Stimulated activated CD8-positive, alpha-beta memory T cell treated with anti-CD3 and anti-CD28 coated beads, Interleukin-4, amount 100 ng/mL, for 4 hours (primary cell): ENCODE data around the gene CTU2.

ENCODE experiments used
- DNase-seq, 2 donors: peaks; one replicate each; pipeline ENCODE4 v3.0.0-alpha.2; 2020; ENCODE audit warnings: low read depth in 2 of 2, low spot score in 1 of 2

CTU2 gene

GRCh38 chr16:88696441-88696840 lies 9.9 kb upstream of the CTU2 start:
- no peak for DNase-seq

DNA sequence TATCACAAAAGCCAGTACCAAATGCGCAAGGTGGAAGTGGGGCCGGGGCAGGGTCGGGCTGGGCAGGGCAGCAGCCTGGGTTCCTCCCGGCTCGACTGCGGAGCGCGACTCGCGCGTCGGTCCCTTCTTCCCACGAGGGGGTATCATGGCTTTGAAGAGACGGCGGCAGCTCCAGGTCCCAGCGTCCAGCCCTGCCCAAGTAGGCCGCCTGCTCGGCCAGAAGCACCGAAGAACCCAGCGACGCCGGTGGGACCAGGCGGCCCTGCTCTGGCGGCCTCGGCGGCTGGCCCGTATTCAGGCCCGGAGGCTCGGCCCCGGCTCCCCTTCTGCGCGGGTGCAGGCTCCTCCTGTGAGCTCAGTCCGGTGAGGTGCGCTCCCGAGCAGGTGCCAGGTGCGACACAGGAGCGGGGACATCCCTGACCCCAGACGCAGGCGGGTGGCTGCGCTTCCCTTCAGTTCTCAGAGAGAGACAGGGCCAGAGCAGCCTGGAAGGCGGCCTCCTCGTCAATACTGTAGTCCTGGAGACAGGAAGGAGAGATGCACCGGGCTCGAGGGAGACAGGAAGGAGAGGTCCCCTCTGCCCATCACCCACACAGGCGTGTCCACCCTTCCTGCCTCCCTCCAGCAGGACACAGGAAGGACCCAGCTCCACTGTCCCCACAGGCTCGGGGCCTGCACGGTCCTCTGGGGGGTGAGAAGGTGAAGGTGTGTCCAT lies 9.0 kb upstream of the CTU2 start:
- DNase-seq, result no peak

DNA sequence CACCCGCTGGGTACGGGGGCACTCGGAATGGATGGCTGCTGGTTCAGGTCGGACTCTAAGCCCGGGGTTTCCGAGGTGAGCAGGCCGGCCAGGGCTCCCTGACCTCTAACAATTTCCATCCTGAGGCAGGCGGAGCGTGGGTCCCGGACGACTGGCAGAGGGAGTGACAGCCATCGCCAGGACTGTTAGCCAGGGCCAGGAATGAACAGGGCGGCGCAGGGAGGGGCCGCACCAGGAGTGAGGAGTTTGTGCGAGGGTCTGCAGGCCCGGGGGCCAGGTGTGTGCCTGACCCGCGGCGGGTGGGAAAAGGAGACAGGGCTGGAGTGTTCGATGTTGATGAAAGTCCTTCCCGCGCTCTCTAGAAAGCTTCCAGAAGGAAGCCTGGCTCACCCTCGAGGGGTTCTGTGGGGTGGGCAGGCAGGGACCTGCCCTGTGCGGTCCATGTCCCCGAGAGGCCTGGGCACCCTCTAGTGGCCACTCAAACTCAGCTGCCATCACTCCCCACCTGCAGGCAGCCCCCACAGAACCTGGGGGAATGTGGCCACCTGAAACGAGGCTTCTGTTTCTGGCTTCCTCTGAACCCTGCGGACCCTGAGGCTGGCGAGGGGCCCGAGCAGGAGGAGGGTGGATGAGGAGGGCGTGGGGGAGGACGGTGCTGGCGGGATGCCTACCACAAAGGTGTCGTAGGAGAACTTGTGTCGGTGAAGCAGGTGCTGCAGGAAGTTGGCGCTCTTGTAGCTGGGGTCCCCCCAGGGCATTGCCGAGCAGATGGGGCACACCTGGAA lies 8.3 kb upstream of the CTU2 start:
- DNase-seq, result no peak

- no peak for DNase-seq
Observed at GRCh38 chr16:88698646-88699045, 7.7 kb upstream of the CTU2 start.

GRCh38 chr16:88699180-88699579 lies 7.1 kb upstream of the CTU2 start:
- DNase-seq, result no peak

GRCh38 chr16:88700322-88700635 lies 6.0 kb upstream of the CTU2 start:
- no peak for DNase-seq

DNA sequence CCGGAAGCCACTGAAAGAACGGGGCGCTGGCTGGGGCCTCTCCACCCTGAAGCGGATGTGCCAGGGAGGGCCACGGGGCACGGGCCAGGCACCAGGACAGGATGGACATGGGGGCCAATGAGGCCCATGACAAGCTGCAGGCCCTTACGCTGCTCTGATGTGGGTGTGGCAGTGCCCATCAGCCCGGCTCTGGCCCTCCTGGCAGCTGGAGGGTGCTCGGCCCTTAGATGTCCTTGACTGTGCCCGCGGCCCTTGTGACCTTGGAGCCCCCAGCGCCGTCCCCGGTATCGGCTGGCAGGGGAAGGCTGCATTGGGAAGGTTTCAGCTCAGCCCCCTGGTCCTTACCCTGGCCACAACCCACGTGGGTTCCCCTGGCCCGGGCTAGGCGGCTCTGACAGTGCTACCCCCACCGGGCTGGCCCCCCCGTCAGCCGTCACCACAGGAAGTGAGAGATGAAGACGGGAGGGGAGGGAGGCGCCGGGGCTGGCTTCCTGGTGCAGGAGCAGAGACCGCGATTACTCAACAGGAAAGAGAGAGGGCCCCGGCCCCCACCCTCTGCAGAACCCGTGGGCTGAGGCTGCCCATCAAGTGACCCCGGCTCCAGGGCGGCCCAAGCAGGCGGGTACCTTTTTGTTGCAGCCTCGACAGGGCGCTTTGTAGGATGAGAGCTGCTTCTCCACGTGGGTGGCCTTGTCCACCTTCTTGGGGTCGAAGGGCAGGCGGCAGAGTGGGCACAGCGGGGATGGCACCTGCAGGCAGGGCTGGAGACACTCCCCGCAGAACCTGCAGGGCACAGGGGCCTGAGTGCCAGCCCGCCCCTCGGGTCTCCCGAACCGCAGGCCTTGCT lies 5.4 kb upstream of the CTU2 start:
- peak; percentile 86 to 97 for DNase-seq

GRCh38 chr16:88701581-88702370 lies 4.5 kb upstream of the CTU2 start:
- no peak for DNase-seq

DNA sequence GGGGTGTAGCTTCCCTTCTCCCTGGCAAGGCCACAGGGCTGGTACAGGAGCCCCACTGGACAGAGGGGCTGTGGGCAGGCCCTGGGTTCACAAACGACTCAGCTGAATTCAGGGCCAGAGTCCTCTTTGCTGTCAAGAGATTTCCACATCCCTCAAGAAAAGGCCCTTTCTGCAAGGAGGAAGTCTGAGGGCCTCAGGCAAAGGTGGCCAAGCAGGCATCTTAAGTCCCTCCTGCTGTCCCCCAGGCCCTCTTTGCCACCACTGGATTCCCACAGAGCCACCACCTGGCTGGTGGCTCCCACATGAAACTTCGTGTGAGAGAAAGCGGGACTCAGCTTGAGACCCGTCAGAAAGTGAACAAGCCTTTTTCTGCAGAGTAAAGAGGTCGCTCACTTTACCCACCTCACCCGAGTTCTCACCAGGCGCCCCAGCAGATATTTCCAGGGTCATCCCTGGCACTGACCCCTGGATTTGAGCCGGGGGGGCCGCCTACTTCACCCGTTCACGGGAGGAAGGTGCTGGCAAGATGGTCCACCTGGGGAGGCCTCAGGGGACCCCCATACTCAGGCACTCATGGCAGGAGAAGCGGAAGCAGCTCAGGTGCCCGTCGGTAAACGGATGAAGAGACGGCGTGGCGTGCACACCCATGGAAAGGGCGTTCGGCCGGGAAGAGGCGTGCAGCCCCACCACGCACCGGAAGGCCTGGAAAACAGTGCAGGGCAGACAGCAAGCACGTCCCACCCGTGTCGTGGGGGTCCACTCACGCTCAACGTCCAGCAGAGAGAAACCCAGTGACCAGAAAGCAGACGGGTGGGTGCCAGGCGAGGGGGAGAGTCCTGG lies 3.7 kb upstream of the CTU2 start:
- no peak for DNase-seq

- peak in 1 of 2 donors; percentile 69 for DNase-seq
Observed at GRCh38 chr16:88703486-88704309, 2.6 kb upstream of the CTU2 start.

DNA sequence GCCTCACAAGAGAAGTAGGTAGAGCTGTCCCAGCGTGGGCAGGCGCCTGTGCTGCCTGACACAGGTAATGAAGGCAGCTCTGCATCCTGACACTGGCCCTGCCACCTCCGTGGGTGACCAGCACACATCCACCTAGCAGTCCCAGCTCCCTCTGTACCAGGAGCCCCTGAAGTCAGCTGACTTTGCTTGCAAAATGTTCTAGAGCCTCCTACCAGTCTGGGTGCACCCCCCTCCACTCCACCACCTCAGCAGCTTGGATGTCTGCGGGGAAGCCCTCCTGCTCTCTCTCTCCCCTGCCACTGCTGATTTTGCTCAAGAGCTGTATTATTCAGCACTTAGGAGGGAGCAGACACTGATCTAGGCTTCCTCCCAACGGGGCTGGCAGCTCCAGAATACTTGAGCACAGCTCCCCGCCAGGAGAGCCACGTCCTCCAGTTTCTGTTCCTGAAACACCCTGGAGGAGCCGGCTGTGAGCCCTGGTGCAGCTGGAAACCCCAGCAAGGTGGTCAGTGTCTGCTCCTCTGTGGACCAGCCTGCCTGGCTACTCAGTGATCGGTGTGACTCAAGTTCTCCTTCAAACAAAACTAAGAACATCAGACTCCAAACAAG lies 1.1 kb upstream of the CTU2 start:
- no peak for DNase-seq

- no peak for DNase-seq
Observed at GRCh38 chr16:88705801-88706228, 488 bp upstream of the CTU2 start.

- DNase-seq, result no peak
Observed at GRCh38 chr16:88706965-88707826, 893 bp downstream of the CTU2 start.

DNA sequence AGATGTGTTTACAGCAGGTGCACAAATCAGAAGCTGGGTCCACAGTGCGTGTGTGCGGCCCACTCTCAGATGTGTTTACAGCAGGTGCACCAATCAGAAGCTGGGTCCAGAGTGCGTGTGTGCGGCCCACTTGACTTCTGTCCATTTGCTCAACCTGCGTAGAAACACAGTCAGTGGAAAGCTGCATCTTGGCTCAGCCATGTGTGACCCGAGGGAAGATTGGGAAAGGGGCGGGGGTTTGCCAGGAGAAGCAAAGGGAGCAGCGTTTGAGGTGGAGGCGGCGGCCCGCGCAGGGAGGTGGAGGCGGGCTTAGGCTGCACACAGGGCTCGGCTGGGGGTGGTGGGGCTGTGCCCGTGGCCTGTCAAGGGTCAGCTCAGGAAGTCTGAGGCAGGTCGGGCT lies 4.3 kb downstream of the CTU2 start:
- no peak for DNase-seq

GRCh38 chr16:88711750-88712340 lies 5.5 kb downstream of the CTU2 start:
- DNase-seq, result no peak

GRCh38 chr16:88712362-88712979 lies 6.2 kb downstream of the CTU2 start:
- no peak for DNase-seq

- no peak for DNase-seq
Observed at GRCh38 chr16:88713054-88713453, 6.8 kb downstream of the CTU2 start.
